Measurements from ENCODE around the gene KLC1.

The KLC1 gene

GRCh38 chr14:103738701-103739451 is 109.9 kb downstream of the KLC1 start:
- no peak for FAIRE-seq

GRCh38 chr14:103739466-103739792 is 110.4 kb downstream of the KLC1 start:
- FAIRE-seq: no peak

- no peak for FAIRE-seq
Observed at GRCh38 chr14:103739793-103740501, 110.9 kb downstream of the KLC1 start.

- no peak for FAIRE-seq
Observed at GRCh38 chr14:103740991-103741689, 112.1 kb downstream of the KLC1 start.

GRCh38 chr14:103741876-103742275 is 112.9 kb downstream of the KLC1 start:
- no peak for FAIRE-seq

GRCh38 chr14:103742499-103743255 is 113.7 kb downstream of the KLC1 start:
- no peak for FAIRE-seq

- no peak for FAIRE-seq
Observed at GRCh38 chr14:103743691-103744090, 114.7 kb downstream of the KLC1 start.

- no peak for FAIRE-seq
Observed at GRCh38 chr14:103744621-103745395, 115.8 kb downstream of the KLC1 start.

- no peak for FAIRE-seq
Observed at GRCh38 chr14:103745424-103745823, 116.4 kb downstream of the KLC1 start.

GRCh38 chr14:103746701-103747100 is 117.7 kb downstream of the KLC1 start:
- FAIRE-seq: no peak

GRCh38 chr14:103748534-103748857 is 119.5 kb downstream of the KLC1 start:
- no peak for FAIRE-seq

- FAIRE-seq: no peak
Observed at GRCh38 chr14:103749452-103749851, 120.4 kb downstream of the KLC1 start.

GRCh38 chr14:103749860-103750259 is 120.8 kb downstream of the KLC1 start:
- FAIRE-seq: no peak

All from TTC549 (cell line).